ENCODE results near the gene MPV17L2.

GRCh38 chr19:18208098-18208951, 15.3 kb downstream of the MPV17L2 start:
- TF ChIP-seq RBBP5 (conservative IDR thresholded peaks at IDR 0.05): no peak
- no peak for TF ChIP-seq POLR2A (IDR thresholded peaks at IDR 0.05; ENCODE audit: low read depth, low read length)
- TF ChIP-seq, protein P1, sequence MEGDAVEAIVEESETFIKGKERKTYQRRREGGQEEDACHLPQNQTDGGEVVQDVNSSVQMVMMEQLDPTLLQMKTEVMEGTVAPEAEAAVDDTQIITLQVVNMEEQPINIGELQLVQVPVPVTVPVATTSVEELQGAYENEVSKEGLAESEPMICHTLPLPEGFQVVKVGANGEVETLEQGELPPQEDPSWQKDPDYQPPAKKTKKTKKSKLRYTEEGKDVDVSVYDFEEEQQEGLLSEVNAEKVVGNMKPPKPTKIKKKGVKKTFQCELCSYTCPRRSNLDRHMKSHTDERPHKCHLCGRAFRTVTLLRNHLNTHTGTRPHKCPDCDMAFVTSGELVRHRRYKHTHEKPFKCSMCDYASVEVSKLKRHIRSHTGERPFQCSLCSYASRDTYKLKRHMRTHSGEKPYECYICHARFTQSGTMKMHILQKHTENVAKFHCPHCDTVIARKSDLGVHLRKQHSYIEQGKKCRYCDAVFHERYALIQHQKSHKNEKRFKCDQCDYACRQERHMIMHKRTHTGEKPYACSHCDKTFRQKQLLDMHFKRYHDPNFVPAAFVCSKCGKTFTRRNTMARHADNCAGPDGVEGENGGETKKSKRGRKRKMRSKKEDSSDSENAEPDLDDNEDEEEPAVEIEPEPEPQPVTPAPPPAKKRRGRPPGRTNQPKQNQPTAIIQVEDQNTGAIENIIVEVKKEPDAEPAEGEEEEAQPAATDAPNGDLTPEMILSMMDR (IDR thresholded peaks at IDR 0.05 in 2 of 3, conservative IDR thresholded peaks at IDR 0.05 in 1 of 3; ENCODE audit: control insufficient read depth in 2 of 3, extremely low read depth in 1 of 3, insufficient read depth in 1 of 3, low read depth in 3 of 3, low read length in 3 of 3): peak; percentile 48 to 82 (median 67)
- no peak for TF ChIP-seq ESRRA (IDR thresholded peaks at IDR 0.05; ENCODE audit: low read length)
- no peak for TF ChIP-seq TAF1 (IDR thresholded peaks at IDR 0.05; ENCODE audit: borderline replicate concordance, low read depth, low read length)
- TF ChIP-seq BRCA1 (IDR thresholded peaks at IDR 0.05; ENCODE audit: low read depth, low read length): no peak
- TF ChIP-seq CBX5 (IDR thresholded peaks at IDR 0.05; ENCODE audit: low read depth): no peak
- no peak for TF ChIP-seq FOXM1 (IDR thresholded peaks at IDR 0.05; ENCODE audit: low read depth, low read length)
- TF ChIP-seq REST (IDR thresholded peaks at IDR 0.05; ENCODE audit: low read depth, low read length): no peak
- no peak for TF ChIP-seq RAD51 (IDR thresholded peaks at IDR 0.05)
- no peak for TF ChIP-seq MAX (IDR thresholded peaks at IDR 0.05; ENCODE audit: low read depth, low read length)
- TF ChIP-seq EZH2 (IDR thresholded peaks at IDR 0.05; ENCODE audit: borderline replicate concordance, control insufficient read depth, low read depth, low read length): no peak
- no peak for TF ChIP-seq HCFC1 (IDR thresholded peaks at IDR 0.05; ENCODE audit: low read length)

Data from GM12878 (cell line).